Measurements from ENCODE around the gene EMID1.

The EMID1 gene

GRCh38 chr22:29175312-29175835, 30.3 kb upstream of the EMID1 start:
- TF ChIP-seq, protein P1, sequence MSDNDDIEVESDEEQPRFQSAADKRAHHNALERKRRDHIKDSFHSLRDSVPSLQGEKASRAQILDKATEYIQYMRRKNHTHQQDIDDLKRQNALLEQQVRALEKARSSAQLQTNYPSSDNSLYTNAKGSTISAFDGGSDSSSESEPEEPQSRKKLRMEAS (IDR thresholded peaks at IDR 0.05; ENCODE audit: low read depth, low read length): no peak
- TF ChIP-seq MYC (IDR thresholded peaks at IDR 0.05; ENCODE audit: low read depth, low read length) (no peak), CTCF (IDR thresholded peaks at IDR 0.05; ENCODE audit: low read depth, low read length) (no peak), POLR2A (IDR thresholded peaks at IDR 0.05; ENCODE audit: extremely low read depth, insufficient read length) (no peak)
- DNase-seq (ENCODE audit: low read depth): no peak
- H3K4me3 ChIP-seq (ENCODE audit: low read depth, low read length): no peak overlapping the region

GRCh38 chr22:29183971-29184848, 21.5 kb upstream of the EMID1 start:
- TF ChIP-seq, protein P1 (IDR thresholded peaks at IDR 0.05; ENCODE audit: low read depth, low read length): no peak
- no peak overlapping the region for H3K4me3 ChIP-seq (ENCODE audit: low read depth, low read length)
- DNase-seq (ENCODE audit: low read depth): no peak

DNA sequence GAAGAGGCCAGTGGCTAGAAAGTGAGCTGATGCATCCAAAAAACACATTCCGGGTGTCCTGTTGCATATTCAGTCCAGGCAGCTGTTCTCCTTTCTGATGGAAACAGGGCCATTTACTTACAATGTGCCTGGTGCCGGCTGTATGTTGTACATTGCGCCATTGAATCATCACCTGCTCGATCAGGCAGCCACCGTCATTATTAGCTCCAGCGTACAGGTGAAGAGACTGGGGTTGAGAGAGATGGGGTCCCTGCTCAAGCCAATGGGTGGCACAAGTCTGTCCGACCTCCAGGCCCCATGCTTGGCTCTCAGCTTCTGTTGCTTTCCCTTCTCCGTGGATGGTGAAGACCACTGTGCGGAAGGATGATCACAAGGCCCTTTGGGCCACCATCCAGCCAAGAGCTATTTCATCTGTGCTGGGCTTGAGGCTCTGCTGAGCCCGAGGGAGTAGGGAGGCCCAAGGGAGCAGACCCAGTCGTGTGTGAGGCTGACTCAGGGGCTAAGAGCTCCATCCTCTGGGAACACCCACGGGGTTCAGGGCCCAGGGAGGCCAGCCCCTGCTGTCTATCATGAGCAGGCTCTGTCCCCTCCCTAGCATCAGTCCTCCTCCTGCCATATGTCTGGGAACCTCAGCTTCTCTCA, 20.7 kb upstream of the EMID1 start:
- no peak for TF ChIP-seq CTCF (IDR thresholded peaks at IDR 0.05; ENCODE audit: low read depth, low read length)
- TF ChIP-seq, protein P1 (IDR thresholded peaks at IDR 0.05; ENCODE audit: low read depth, low read length): no peak
- TF ChIP-seq MYC (IDR thresholded peaks at IDR 0.05; ENCODE audit: low read depth, low read length): no peak
- TF ChIP-seq POLR2A (IDR thresholded peaks at IDR 0.05; ENCODE audit: extremely low read depth, insufficient read length): no peak
- DNase-seq (ENCODE audit: low read depth): no peak
- H3K4me3 ChIP-seq (ENCODE audit: low read depth, low read length): no peak overlapping the region

- no peak for DNase-seq (ENCODE audit: low read depth)
- TF ChIP-seq CTCF (IDR thresholded peaks at IDR 0.05; ENCODE audit: low read depth, low read length) (no peak), POLR2A (IDR thresholded peaks at IDR 0.05; ENCODE audit: extremely low read depth, insufficient read length) (no peak), MYC (IDR thresholded peaks at IDR 0.05; ENCODE audit: low read depth, low read length) (no peak)
- TF ChIP-seq, protein P1 (IDR thresholded peaks at IDR 0.05; ENCODE audit: low read depth, low read length): no peak
- H3K4me3 ChIP-seq (ENCODE audit: low read depth, low read length): no peak overlapping the region
Observed at GRCh38 chr22:29186302-29186701, 19.4 kb upstream of the EMID1 start.

DNA sequence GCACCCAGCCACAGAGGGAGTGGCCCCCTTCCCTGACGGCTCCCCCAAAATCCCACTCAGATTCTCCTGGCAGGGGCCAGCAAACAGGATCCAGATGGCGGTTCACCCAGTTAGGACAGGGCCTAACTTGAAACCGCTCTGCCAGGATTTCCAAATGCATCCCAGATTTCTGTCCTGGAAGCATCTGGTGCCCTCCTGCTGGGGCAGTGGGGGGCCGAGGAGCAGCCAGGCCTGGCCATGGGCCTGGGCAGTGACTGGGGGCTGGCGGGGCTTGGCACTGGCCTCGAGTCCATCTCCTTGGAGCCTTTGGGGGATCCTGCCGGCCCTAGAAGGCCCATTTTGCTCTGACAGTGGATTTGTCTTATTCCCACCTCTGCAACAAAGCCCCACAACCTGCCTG, 17.9 kb upstream of the EMID1 start:
- no peak for DNase-seq (ENCODE audit: low read depth)
- no peak overlapping the region for H3K4me3 ChIP-seq (ENCODE audit: low read depth, low read length)
- no peak for TF ChIP-seq POLR2A (IDR thresholded peaks at IDR 0.05; ENCODE audit: extremely low read depth, insufficient read length)
- TF ChIP-seq MYC (IDR thresholded peaks at IDR 0.05; ENCODE audit: low read depth, low read length): no peak
- no peak for TF ChIP-seq CTCF (IDR thresholded peaks at IDR 0.05; ENCODE audit: low read depth, low read length)
- TF ChIP-seq, protein P1 (IDR thresholded peaks at IDR 0.05; ENCODE audit: low read depth, low read length): no peak

DNA sequence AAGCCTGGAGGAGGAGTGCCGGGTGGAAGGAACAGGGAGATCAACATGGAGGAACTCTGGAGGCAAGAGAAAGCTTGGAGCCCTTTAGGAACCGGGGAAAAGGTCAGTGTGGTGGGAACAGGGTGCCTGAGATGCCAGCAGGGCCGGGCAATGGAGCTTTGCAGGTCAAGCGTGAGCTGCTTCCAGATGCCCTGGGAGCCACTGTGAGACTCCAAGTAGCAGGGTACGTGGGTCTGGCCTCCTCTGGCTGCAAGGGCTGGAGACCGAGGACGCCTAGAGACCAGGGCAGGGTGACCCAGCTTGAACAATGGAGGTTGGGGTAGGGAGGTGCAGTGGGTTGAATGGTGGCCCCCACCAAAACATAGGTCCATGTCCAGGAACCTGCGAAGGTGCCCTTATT, 15.6 kb upstream of the EMID1 start:
- DNase-seq (ENCODE audit: low read depth): no peak
- no peak overlapping the region for H3K4me3 ChIP-seq (ENCODE audit: low read depth, low read length)
- TF ChIP-seq, protein P1 (IDR thresholded peaks at IDR 0.05; ENCODE audit: low read depth, low read length): no peak
- TF ChIP-seq CTCF (IDR thresholded peaks at IDR 0.05; ENCODE audit: low read depth, low read length): no peak
- no peak for TF ChIP-seq MYC (IDR thresholded peaks at IDR 0.05; ENCODE audit: low read depth, low read length)
- no peak for TF ChIP-seq POLR2A (IDR thresholded peaks at IDR 0.05; ENCODE audit: extremely low read depth, insufficient read length)

Measured in NB4 (cell line).